ENCODE data around the gene SPECC1.
"Not testable (repeated sequence)": the region's sequence is repeated elsewhere in the genome, so short reads cannot be mapped to it uniquely, and the experiment has no call there.

Gene SPECC1

GRCh38 chr17:20228410-20228809, 219.3 kb downstream of the SPECC1 start:
- DNase-seq (ENCODE audit: low spot score): no peak
- no peak for TF ChIP-seq CTCF (IDR thresholded peaks at IDR 0.05; ENCODE audit: extremely low read depth, missing control alignments)

- TF ChIP-seq CTCF (IDR thresholded peaks at IDR 0.05; ENCODE audit: extremely low read depth, missing control alignments): no peak
- no peak for DNase-seq (ENCODE audit: low spot score)
These were observed 219.7 kb downstream of the SPECC1 start for GRCh38 chr17:20228860-20229259.

GRCh38 chr17:20230924-20231323, 221.8 kb downstream of the SPECC1 start:
- no peak for TF ChIP-seq CTCF (IDR thresholded peaks at IDR 0.05; ENCODE audit: extremely low read depth, missing control alignments)
- DNase-seq (ENCODE audit: low spot score): no peak

GRCh38 chr17:20232611-20233010, 223.5 kb downstream of the SPECC1 start:
- DNase-seq (ENCODE audit: low spot score): no peak
- no peak for TF ChIP-seq CTCF (IDR thresholded peaks at IDR 0.05; ENCODE audit: extremely low read depth, missing control alignments)

GRCh38 chr17:20234276-20234675, 225.1 kb downstream of the SPECC1 start:
- DNase-seq (ENCODE audit: low spot score): no peak
- no peak for TF ChIP-seq CTCF (IDR thresholded peaks at IDR 0.05; ENCODE audit: extremely low read depth, missing control alignments)

GRCh38 chr17:20235747-20236146, 226.6 kb downstream of the SPECC1 start:
- no peak for DNase-seq (ENCODE audit: low spot score)
- no peak for TF ChIP-seq CTCF (IDR thresholded peaks at IDR 0.05; ENCODE audit: extremely low read depth, missing control alignments)

- DNase-seq (ENCODE audit: low spot score): no peak
- TF ChIP-seq CTCF (IDR thresholded peaks at IDR 0.05; ENCODE audit: extremely low read depth, missing control alignments): no peak
These were observed 227.5 kb downstream of the SPECC1 start for GRCh38 chr17:20236578-20237227.

GRCh38 chr17:20239776-20240175, 230.6 kb downstream of the SPECC1 start:
- not testable (repeated sequence) for DNase-seq (ENCODE audit: low spot score)

All from GM20000 (cell line).